HG03108 (cell line): ENCODE results near the gene ASB6.

Experiments
- ATAC-seq: cut with Tn5 transposase; IDR thresholded peaks from one replicate; pipeline ENCODE4 v1.9.1; 2021; ENCODE audit warnings: moderate library complexity; ENCODE audit not compliant: unreplicated experiment

Gene ASB6

GRCh38 chr9:129627556-129628440 is 14.2 kb downstream of the ASB6 start:
- ATAC-seq: no peak

- peak; percentile 13 for ATAC-seq
Measured at GRCh38 chr9:129626625-129627284, 15.2 kb downstream of the ASB6 start.

- ATAC-seq: peak; percentile 69
Measured at GRCh38 chr9:129626079-129626624, 15.8 kb downstream of the ASB6 start, which contains the start of gene NTMT1. Gene NTMT1, plus strand, starts transcription at chr9:129626163. Its CDS starts 6,541 bp downstream, at chr9:129632704.

GRCh38 chr9:129624947-129625346 is 17.0 kb downstream of the ASB6 start:
- no peak for ATAC-seq

GRCh38 chr9:129624168-129624759 is 17.7 kb downstream of the ASB6 start:
- ATAC-seq: no peak

- ATAC-seq: no peak
Measured at GRCh38 chr9:129623331-129623730, 18.6 kb downstream of the ASB6 start.

GRCh38 chr9:129620669-129621295 is 21.2 kb downstream of the ASB6 start, which contains the start of gene C9orf50:
Gene C9orf50, minus strand, starts transcription at chr9:129621101. Its CDS starts 527 bp downstream, at chr9:129620574.
- ATAC-seq: no peak

GRCh38 chr9:129619787-129620668 is 21.9 kb downstream of the ASB6 start:
- no peak for ATAC-seq

GRCh38 chr9:129617167-129617566 is 24.8 kb downstream of the ASB6 start:
- no peak for ATAC-seq

- no peak for ATAC-seq
Measured at GRCh38 chr9:129615407-129616285, 26.3 kb downstream of the ASB6 start.

- no peak for ATAC-seq
Measured at GRCh38 chr9:129614932-129615331, 27.0 kb downstream of the ASB6 start.

GRCh38 chr9:129613520-129614175 is 28.3 kb downstream of the ASB6 start:
- ATAC-seq: no peak

GRCh38 chr9:129612815-129613519 is 29.0 kb downstream of the ASB6 start:
- ATAC-seq: no peak

- no peak for ATAC-seq
Measured at GRCh38 chr9:129612123-129612522, 29.8 kb downstream of the ASB6 start.

- no peak for ATAC-seq
Measured at GRCh38 chr9:129611307-129611800, 30.6 kb downstream of the ASB6 start.

- peak; percentile 46 for ATAC-seq
Measured at GRCh38 chr9:129610473-129611306, 31.3 kb downstream of the ASB6 start.

GRCh38 chr9:129610213-129610472 is 31.8 kb downstream of the ASB6 start:
- ATAC-seq: no peak
